Measurements from ENCODE around the gene MAG.

DNA sequence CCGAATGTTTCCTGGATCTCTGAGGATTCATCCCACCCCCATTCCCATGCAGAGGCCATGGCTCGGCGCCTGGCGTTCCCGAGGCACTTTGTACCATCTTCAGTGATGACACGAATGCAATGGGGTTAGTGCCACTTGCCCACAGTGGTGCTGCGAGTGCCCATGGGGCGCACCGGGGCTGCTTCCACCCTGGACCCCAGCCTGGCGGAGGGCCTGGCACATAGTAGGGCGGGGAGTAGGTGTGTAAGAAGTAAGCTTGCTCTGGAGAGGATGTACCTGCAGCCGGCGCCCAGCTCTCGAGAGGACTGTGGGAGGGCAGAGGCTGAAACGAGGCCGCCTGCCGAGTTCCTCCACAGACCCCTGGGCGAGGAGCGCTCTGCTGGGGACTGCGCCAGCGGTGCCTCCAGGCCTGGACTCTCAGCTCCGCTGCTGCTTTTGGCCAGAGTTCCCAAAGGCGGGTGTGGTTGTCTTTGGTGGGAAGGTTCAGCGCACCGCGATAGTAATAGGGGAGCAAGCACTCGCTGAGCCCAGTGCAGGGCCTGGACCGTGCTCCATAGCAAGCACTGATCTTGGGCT is 15.2 kb upstream of the MAG start:
- TF ChIP-seq, protein P1, sequence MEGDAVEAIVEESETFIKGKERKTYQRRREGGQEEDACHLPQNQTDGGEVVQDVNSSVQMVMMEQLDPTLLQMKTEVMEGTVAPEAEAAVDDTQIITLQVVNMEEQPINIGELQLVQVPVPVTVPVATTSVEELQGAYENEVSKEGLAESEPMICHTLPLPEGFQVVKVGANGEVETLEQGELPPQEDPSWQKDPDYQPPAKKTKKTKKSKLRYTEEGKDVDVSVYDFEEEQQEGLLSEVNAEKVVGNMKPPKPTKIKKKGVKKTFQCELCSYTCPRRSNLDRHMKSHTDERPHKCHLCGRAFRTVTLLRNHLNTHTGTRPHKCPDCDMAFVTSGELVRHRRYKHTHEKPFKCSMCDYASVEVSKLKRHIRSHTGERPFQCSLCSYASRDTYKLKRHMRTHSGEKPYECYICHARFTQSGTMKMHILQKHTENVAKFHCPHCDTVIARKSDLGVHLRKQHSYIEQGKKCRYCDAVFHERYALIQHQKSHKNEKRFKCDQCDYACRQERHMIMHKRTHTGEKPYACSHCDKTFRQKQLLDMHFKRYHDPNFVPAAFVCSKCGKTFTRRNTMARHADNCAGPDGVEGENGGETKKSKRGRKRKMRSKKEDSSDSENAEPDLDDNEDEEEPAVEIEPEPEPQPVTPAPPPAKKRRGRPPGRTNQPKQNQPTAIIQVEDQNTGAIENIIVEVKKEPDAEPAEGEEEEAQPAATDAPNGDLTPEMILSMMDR (IDR thresholded peaks at IDR 0.05): no peak
- no peak for TF ChIP-seq POLR2A (IDR thresholded peaks at IDR 0.05)
